WI38 (cell line): ENCODE data around the gene REPS2.

Source experiments
- H3K4me3 ChIP-seq: 2 replicates; pipeline ENCODE4 v1.5.1; 2011; ENCODE audit warnings: low read depth, mild to moderate bottlenecking, control low read depth, low read length
- CTCF ChIP-seq: IDR thresholded peaks from 2 replicates; pipeline ENCODE4 v1.5.1; 2012; ENCODE audit warnings: low read depth, mild to moderate bottlenecking, control low read depth, low read length

The REPS2 gene

GRCh38 chrX:17000751-17001150 lies 54.3 kb downstream of the REPS2 start:
- TF ChIP-seq CTCF: no peak
- no peak overlapping the region for H3K4me3 ChIP-seq

- TF ChIP-seq CTCF: no peak
- no peak overlapping the region for H3K4me3 ChIP-seq
Measured at GRCh38 chrX:17005712-17006368, 59.4 kb downstream of the REPS2 start.

- 0 out of 2 replicates have a peak, but pooled peaks have one; percentile 11 for TF ChIP-seq CTCF
- H3K4me3 ChIP-seq: no peak overlapping the region
Measured at GRCh38 chrX:17007134-17007768, 60.8 kb downstream of the REPS2 start.

GRCh38 chrX:17009856-17010625 lies 63.6 kb downstream of the REPS2 start:
- TF ChIP-seq CTCF: no peak
- H3K4me3 ChIP-seq: no peak overlapping the region

GRCh38 chrX:17012465-17012864 lies 66.0 kb downstream of the REPS2 start:
- H3K4me3 ChIP-seq: no peak overlapping the region
- no peak for TF ChIP-seq CTCF

GRCh38 chrX:17014216-17014615 lies 67.8 kb downstream of the REPS2 start:
- no peak for TF ChIP-seq CTCF
- no peak overlapping the region for H3K4me3 ChIP-seq

GRCh38 chrX:17017134-17017533 lies 70.7 kb downstream of the REPS2 start:
- TF ChIP-seq CTCF: no peak
- H3K4me3 ChIP-seq: no peak overlapping the region
